HG03520 (cell line): ENCODE results near the gene HES6.
A peak's percentile ranks its signal among the peaks of the same experiment; 100 is the strongest.

Experiments
- ATAC-seq: cut with Tn5 transposase; IDR thresholded peaks from one replicate; pipeline ENCODE4 v1.9.1; 2021; ENCODE audit warnings: mild to moderate bottlenecking, moderate library complexity; ENCODE audit not compliant: unreplicated experiment

HES6 gene

DNA sequence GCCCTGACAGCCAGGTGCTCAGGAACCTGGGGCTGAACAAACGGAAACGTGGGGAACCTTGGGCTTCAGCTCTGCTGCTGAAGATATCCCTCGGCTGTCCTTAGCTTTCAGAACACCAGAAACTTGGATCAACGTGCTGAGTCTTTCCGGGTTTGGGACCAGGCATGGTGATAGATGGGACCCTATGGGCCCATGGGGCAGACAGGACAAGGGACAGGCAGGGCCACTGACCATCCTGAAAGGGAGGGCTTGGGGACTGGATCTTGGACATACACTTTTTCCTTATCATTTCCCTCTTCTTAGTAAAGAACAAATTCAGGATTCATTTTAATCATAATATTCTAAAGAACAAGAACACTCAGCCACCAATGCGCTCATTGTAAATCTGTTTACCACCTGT lies 16.3 kb upstream of the HES6 start:
- ATAC-seq, result no peak

DNA sequence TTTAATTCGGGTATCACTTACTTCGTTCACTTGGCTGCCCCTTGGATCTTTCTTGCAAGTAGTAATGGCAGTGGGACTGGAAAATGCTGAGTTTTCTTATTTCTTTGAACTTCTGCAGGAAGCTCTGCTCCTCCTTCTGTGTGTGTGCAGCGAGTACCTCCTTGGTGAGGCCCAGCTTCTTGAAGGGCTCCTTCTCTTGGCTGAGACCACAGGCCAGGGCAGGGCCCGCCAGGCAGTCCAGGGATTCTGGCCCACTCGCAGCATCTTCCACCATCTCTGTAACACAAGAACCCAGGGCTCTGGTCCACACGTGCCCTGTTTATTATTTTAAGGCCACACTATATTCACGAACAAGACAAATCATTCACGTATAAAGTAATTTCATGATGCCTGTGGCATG lies 15.8 kb upstream of the HES6 start:
- no peak for ATAC-seq

DNA sequence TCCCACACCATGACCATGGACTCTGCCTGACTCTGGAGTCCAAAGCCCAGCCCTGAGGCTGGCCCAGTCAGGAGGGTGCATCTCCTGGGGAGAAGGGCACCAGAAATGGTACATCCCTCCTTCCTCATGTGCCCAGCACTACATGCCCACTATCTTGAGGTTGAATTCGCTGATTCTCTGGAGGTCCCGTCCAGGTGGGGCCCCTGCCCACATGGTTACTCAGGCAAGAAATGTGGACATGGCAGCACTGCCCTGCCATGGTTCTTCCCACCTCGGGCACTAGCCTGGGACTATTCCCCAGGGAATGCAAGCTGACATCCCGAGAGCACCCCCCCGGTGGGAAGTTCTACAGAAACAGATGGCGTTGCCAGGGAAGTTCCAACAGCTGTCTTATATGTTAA lies 15.3 kb upstream of the HES6 start:
- ATAC-seq, result no peak

DNA sequence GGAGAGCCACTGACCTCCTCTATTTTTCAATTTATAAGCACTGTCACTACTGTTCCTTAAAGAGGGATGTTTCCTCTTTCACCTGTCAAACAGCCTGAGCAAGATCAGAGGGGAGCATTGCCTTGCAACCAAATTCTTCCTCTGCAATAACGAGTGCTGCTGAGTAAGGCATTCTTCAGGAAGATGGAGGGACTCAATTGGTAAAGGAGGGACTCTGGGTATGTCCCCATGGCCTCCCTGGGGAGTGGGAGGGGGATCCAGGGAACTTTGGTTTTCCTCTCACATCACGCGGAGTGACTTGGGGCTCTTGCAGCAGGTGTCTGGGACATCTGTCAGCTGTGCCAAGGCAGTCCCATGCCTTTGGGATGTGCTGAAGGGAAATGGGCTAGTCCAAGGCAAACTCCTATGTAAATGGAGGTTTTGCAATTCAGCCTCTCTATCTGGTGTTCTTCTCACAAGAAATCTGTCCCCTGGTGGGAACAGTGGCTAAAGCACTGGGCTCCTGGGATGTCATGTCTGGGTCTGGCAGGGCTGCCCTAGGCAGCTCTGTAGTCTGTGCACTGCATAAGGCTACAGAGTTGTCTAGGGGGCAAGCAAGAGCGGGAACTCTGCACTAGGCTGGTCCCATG lies 14.4 kb upstream of the HES6 start:
- ATAC-seq, result no peak

DNA sequence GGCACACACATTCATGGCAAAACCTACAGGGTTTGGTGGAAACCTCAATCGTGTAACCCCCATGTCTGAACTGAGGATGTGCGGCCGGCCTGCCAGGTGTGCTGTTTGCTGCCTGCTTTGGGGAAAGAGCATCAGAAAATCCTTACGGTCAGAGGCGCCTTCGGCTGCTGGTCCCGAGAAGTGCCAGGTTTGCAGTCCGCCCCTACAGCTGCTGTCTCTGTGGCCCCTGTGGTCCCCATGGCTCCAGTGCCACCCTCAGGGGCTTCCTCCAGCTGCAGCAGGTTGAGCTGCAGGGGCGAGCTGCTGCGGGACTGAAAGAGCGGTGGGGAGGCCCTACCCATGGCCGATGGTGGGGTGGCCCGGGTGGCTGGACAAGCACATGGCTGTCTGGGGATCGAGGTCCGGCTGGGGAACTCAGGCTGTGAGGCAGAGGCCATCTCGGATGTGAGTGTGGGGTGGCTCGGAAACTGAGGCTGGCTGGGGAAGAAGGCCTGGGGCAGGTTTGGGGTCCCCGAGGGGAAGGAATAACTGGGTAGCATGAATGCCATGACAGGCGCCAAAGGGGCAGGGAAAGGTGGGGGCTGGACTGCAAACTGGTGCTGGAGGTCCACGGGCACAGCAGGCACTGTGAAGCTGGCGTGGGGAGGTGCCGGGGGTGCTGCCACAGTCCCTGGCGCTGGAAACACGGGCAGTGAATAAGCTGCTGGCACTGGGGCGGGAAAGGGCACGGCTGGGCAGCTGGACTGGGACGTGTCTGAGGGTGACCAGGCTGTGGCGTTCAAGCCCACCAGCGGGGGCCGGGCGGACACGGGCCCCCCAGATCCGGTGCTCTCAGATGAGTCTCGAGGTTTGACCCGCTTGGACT lies 13.2 kb upstream of the HES6 start:
- ATAC-seq, result no peak

DNA sequence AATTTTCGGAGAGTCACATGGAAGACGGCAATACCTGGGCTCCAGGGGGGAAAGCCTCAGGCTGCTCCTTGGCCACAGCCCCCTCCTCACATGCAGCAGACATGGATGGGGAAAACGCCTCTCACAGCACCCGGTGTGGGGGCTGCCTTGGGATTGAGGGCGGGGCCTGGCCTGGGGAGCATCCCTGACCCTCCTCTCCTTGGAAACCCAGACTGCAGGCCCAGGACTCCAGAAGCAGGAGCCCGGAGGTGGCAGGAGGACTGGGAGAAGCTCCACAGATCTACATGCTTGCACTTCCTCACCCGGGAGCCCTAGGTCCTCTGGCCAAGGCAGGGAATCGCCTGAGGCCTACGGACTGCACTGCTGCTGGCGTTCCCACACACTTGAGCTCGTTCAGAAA lies 12.1 kb upstream of the HES6 start:
- ATAC-seq, result no peak

DNA sequence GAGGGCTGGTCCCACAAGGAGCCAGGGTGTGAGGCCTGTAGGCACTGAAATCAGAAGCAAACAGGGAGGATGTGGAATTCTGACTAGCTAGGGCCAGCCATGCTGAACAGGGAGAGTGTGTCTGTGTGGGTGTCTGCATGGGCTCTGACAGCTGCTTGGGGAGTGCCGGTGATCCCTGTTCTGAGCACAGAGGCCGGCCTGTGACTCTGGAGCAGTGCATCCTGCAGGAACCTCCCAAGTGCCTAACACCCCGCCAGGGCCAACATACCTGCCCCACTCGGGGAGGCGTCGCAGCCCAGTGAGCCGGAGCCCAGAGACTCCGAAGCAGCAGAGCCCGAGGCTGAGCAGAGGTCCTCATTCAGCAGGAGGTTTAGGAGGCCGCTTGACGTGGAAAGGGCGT lies 11.5 kb upstream of the HES6 start:
- ATAC-seq, result no peak

DNA sequence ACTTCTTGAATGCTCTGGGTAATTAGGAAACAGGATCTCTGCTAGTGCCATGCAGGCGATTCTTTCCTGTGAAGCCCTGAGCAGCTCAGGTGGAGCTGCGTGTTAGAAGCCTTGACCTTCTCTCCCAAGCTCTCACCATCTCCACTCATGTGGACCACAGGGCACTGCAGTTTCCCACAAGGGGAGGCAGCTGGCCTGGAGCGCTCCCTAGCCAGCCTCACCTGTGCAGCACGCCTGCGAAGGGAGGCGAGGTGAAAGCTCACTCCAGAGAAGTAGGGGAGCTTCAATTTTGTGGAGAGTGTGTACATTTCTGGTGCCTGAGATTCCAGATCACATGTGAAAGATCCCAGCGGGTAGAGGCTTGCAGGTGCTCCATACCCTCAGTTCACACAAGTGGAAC lies 11.1 kb upstream of the HES6 start:
- ATAC-seq, result no peak

DNA sequence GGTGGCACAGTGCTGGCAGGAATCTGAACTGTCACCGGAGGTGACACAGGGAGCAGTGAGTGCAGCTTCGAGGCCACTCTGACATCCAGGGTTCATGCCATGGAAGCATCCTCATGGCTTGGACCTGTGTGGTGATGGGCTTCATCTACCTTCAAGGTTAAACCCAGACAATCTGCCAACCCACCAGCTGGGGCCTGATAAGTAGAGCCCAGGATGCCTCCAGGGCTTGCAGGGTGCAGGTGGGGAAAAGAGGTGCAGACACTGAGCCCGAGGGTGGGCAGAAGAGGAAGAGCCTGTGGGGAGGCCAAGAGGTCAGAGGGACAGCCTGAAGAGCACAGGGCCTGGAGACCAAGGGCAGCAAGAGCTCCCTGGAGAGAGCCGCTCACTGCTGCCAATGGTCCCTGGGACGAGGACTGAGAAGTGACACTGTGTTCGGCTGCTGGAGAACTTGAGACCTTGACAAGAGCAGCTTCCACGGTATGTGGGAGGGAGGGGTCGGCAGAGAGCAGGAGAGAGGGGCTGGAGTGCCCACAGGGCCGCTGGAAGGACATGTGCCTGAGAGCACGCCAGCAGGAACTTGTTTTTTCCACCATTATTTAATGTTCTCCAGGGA lies 8.1 kb upstream of the HES6 start:
- ATAC-seq, result no peak

DNA sequence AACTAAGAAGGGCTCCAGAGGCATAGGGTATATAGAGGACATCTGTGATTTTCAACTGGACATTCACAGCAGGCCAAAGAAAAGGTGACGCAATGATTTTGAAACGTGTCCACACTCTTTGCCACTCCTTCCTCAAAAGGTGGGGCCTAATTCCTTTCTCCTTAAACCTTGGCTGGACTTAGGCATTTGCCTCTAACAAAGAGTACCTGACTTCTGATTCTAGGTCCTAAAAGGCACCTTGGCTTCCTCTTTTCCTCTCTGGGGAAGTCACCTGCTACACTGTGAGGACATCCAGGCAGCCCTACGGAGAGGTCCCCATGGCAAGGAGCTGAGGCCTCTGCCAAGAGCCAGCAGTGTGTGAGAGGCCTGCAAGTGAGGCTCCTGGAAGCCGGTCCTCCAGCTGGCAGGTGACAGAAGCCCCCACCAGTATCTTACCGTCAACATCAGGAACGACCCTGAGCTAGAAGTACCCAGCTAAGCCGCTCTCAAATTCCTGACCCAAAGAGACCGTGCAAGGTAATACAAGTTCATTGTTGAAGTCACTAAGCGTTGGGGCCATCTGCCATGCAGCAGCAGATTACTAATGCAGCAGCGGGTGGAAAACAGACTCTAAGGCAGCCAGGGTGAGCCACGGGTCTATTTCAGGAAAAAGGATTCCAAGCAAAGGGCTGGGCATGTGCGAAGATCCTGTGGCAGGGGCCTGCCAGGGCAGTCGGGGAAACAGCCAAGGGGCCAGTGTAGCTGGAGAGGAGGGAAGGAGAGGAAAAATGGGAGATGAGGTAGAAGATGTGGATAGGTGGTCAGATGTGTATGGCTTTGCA lies 7.4 kb upstream of the HES6 start:
- no peak for ATAC-seq

DNA sequence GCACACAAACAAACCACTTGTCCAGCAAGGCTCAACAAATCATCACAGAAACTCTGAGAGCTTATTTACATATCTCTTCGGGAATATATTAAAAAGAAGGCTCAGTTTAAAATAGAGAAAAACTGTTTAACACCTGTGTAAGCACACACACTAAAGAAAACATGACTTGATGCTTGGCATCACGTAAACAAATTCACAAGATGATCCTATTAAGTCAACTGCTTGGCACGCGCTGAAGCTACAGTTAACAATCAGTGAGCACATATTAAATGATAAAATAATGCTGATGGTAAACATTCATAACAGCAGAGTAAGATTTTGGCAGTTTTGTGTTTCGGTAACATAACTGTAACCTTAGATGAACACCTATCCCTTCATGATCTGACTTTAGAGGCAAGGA lies 4.3 kb upstream of the HES6 start:
- ATAC-seq, result no peak

DNA sequence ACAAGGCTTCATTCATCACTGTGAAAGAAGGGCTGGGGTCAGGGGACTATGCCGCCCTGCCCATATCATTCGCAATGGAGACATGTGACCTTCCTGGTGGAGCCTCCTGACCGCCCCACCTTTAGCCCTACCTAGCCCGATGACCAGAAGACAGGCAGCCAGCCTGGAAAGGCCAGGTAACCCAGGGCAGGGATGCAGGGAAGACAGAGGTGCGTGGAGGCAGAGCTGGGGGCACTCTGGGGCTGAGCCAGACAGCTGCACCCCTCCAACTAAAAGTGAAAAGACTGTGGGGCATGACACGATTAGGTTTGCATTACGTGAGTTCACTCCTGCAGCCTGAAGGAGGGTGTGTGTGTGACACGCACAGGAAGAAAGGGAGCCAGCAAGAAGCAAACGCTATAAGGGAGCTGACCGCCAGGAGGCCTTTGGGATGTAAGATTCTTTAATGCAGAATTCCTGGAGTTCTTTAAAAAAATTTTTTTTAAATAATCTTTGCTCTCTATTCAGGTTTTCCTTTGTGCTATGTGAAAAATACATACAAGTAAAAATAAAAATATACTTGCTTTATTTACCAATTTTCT lies 3.7 kb upstream of the HES6 start:
- no peak for ATAC-seq

DNA sequence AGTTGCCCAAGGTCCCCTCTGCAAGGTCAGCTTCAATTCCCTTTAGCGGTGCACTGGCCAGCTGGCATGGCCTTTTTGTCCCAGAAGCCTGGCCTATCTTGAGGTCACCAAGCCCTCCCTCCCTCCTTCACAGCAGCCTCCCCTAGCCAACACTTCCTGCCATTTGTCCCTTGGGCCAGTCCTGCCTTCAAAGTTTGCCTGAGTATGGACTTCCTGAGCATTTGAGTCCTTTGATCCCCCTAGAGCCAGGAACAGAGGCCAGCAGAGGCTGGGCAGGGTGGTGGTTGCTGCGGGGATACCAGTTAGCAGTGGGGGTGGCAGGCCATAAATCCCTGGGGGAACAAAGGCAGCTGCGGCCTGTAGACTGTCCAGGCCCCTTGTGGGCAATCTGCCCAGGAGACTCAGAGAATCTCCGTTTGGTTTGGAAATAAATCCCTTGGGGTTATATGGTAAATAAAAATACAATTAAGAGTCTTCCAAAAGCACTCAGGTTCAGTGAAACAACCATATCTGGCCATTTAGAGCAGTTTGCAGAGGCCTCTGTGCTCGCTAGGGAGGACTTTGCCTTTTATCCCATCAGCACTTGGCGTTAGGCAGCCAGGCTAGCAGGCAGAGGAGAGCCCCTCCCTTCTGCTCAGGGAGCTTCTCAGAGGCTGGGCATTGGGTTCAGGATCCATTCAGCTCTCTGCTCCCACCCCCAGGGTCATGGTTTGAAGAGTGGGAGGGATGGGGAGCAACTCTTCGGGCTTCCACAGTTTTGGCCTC lies 3.1 kb upstream of the HES6 start:
- ATAC-seq, result no peak

DNA sequence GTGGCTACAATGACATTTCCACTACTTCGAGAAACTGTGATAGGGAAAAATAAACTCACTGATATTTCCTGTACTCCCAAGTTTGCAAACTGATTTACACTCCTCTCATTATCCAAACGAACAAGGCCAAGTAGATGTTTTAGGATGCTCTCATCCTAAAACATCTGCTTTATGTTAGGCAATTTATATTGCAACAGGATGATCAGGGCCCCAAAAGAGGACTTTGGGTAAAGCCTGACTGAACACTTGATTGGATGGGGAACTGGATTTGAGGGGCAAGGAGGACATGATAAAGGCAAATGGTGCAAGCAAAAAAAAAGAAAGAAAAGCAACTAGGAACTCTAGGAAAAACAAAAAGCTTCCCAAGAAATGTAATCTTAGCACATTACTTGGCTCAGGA lies 2.1 kb upstream of the HES6 start:
- no peak for ATAC-seq

DNA sequence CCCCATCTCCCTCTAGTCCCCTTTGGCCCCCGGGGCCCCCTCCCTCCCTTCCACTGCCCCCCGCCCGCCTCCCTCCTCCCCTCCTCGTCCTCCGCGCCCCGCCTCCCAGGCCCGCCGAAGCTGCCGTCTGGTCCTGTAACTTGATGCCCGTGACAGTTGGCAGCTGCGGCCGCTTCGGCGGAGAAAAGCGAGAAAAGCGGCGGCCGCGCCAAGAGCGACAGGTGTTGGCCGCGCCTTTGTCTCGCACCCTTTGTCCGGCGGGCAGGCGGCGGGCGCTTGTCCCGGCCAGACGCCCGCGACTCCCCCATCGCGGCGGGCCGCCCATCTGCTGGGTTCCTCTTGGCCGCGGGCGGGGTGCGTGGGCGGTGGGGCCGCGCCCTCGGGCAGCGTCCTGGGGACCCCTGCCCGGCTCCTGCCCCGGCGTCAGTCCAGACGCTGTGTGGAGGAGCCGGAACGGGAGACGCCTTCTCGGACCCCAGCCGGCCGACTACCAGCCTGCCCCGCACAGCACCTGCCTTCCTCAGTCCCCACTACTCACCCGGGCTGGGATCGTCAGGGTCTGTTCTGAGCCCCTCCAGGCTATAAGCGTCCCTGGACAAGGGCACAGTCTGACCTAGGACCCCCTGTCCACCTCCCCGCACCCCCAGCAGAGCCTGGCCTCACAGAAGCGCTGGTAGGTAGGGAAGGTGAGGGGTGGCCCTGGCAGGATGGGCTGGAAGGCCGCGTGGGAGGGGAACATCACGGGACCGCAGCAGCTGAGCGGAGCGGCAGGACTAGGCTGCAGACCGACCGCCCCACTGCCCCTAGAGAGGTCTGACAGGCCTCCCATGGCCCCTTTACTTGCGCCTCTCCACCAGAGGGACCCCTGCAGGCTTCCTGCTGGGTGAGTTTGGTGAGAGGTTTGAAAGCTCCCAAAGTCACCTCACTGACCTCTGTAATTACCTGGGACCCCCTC lies 1.2 kb upstream of the HES6 start:
- no peak for ATAC-seq

DNA sequence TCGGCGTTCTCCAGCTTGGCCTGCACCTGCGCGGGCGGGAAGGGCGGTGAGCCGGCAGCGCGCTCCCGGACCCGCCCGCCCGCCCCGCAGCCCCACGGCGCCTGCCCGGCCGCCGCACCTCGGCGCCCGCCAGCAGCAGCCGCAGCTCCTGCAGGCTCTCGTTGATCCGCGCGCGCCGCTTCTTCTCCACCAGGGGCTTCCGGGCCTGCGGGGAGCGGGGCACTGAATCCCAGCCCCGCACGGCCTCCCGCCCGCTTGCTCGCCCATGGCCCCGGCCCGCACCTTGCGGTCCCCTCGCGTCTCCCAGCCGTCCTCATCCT lies 335 bp downstream of the HES6 start:
- ATAC-seq, result peak; percentile 9

DNA sequence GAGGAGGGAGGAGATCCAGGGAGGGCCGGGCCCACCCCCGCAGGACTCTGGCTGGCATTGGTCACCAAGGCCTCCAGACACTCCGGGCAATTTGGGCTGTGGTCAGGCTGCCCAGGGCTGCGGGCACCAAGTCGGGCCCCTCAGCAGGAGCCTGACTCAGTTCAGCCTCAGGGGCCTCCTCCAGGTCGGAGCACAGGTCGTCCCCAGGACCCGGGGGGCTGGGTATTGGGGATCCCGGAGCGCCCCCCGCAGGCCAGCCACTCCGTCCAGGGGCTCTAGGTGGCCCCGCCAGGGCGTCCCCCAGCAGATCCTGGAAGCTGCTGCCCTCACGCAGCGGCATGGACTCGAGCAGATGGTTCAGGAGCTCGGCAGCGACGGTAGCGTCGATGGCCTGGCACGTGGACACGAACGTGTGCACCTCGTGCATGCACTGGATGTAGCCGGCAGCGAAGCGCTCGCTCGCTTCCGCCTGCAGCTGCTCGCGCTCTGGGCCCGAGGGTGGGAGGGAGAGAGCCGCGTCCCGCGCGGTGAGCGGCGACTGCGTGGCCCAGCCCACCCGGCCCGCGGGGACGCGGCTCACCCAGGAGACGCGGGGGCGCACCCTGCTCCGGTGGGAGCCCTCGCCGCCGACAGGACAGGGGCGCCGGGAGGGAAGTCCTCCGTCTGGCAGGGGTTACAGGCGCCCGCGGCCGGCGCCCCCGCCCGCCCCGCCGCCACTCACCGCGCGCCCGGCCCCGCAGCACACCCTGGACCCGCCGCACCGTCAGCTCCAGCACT lies 884 bp downstream of the HES6 start:
- no peak for ATAC-seq

DNA sequence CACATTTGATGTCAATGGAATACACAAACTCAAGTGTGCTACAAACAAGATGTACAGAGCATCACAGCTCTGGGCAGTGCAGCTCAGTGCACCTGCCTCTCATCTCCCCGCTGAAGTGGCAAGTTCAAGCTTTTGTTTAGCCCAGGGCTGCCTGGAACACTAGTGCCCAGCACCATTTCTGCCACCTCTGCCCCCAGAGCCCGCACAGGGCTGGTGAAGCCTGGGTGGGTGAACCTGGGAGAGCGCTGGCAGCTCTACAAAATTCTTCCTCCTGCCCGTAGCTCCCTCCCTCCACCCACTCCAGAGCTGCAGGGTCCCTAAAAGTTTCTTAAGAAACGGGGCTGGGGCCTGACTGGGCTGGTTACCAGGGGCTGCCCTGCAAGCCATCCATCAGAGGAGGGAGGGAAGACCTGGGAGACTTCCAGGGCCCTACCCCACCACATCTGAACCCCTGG lies 1.5 kb downstream of the HES6 start:
- no peak for ATAC-seq
